Neutrophil (primary cell): ENCODE data around the gene UBXN11.

Source experiments
- H3K27ac ChIP-seq: fragments of 200-600 bp; sonication (generic); 2 replicates; pipeline ENCODE4 v1.5.1; 2016; ENCODE audit warnings: mild to moderate bottlenecking, moderate library complexity
- H3K27me3 ChIP-seq: fragments of 200-600 bp; sonication (generic); 2 replicates; pipeline ENCODE4 v1.6.0; 2016; ENCODE audit warnings: mild to moderate bottlenecking
- H3K36me3 ChIP-seq: fragments of 200-600 bp; sonication (generic); 2 replicates; pipeline ENCODE4 v1.5.1; 2017
- H3K4me1 ChIP-seq, 2 experiments: fragments of 200-600 bp in 1 of 2; sonication (generic) in 1 of 2; 1 replicate in 1 of 2; 2 replicates in 1 of 2; pipeline versions ENCODE4 v1.5.1 to v1.6.1; 2013 to 2016; ENCODE audit warnings: low read depth in 1 of 2, low read length in 1 of 2, mild to moderate bottlenecking in 1 of 2, moderate library complexity in 1 of 2; ENCODE audit not compliant: control insufficient read depth in 1 of 2, insufficient read depth in 1 of 2
- H3K4me3 ChIP-seq, 2 experiments: fragments of 200-600 bp in 1 of 2; sonication (generic) in 1 of 2; 1 replicate in 1 of 2; 2 replicates in 1 of 2; pipeline ENCODE4 v1.5.1; 2013 to 2016; ENCODE audit warnings: low read depth in 1 of 2, low read length in 1 of 2, mild to moderate bottlenecking in 1 of 2, moderate library complexity in 1 of 2
- H3K9me3 ChIP-seq: fragments of 200-600 bp; sonication (generic); 2 replicates; pipeline ENCODE4 v1.5.1; 2016
- CTCF ChIP-seq: fragments of 200-600 bp; sonication (generic); IDR thresholded peaks from 2 replicates; pipeline ENCODE4 v1.5.1; 2016; ENCODE audit warnings: antibody characterized with exemption

Gene UBXN11

GRCh38 chr1:26350343-26350700 lies 43.9 kb upstream of the UBXN11 start:
- Histone ChIP-seq H3K9me3 (no peaks in the 10 kb centered on the region), H3K36me3 (no peaks in the 10 kb centered on the region), H3K27ac (no peak overlapping the region), H3K27me3 (peaks cover 4% of the 10 kb centered on the region), H3K4me1 (peaks cover 0 to 5% of the 10 kb centered on the region in 2 experiments), H3K4me3 (no peak overlapping the region)
- no peak for TF ChIP-seq CTCF

GRCh38 chr1:26349877-26350244 lies 43.4 kb upstream of the UBXN11 start:
- Histone ChIP-seq H3K4me3 (no peak overlapping the region), H3K4me1 (peaks cover 0 to 5% of the 10 kb centered on the region in 2 experiments), H3K27ac (no peak overlapping the region), H3K27me3 (no peaks in the 10 kb centered on the region), H3K9me3 (no peaks in the 10 kb centered on the region), H3K36me3 (no peaks in the 10 kb centered on the region)
- no peak for TF ChIP-seq CTCF

- no peaks in the 10 kb centered on the region for H3K9me3 ChIP-seq
- no peaks in the 10 kb centered on the region for H3K27me3 ChIP-seq
- no peak overlapping the region for H3K4me3 ChIP-seq
- H3K4me1 ChIP-seq = peaks cover 0 to 5% of the 10 kb centered on the region in 2 experiments
- no peak for TF ChIP-seq CTCF
- H3K36me3 ChIP-seq = no peaks in the 10 kb centered on the region
- no peak overlapping the region for H3K27ac ChIP-seq
These were observed 42.9 kb upstream of the UBXN11 start for GRCh38 chr1:26349188-26349876.

DNA sequence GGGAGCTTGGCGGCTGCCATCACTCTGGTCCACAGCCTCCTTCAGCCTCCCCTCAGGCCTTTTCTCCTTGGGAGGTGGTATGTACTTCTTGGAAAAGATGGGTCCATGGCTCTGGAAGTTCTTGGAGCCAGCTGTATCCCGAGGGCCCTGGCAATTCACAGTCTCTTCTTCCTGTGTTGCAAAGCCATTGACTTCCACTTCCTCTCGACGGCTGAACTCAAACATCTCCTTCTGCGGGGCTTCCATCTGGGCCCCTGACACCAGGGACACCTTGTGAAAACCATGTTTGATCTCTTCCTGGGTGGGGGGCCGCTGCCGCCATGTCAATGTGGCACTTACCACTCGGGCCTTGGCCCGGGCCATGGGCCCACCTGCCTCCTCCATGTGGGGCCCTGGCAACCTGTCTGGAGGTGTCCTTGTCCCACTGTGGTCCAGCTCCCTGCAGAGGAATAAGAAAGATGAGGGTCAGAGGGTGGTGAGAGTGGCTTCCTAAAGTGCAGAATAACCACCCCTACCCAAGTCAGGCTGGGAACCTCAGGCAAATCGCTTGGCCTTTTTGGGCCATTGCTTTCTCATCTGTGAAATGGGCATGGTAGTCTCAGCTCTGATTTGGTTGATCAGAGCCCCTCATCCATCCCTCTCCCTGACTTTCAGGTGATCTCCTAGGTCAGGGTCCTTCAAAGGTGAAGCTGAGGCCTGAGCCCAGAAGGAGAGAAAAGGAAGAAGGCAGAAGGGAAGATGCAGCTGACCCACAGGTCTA lies 40.0 kb upstream of the UBXN11 start:
- Histone ChIP-seq H3K27ac (no peak overlapping the region), H3K9me3 (no peaks in the 10 kb centered on the region), H3K27me3 (peaks cover 14% of the 10 kb centered on the region), H3K4me3 (no peak overlapping the region), H3K36me3 (no peaks in the 10 kb centered on the region), H3K4me1 (peaks cover 0 to 5% of the 10 kb centered on the region in 2 experiments)
- TF ChIP-seq CTCF = no peak

DNA sequence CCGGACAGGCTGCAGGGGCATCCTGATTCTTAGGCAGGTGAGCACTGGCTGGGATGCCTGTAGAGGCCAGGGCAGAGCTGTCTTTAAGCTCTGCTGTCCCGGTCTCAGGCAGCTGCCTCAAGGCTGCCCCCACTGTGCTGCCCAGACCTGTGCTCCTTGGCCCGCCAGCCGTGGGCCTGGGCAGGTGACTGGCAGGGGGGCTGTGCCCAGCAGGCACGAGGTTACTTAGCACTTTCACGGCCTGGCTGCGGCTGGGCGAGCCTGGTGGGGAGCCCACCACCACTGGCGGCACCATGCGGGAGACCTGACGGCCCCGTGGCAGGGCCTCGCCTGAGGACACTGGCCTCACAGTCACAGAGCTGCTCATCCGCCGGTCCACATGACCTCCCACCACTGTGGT lies 39.3 kb upstream of the UBXN11 start:
- no peak overlapping the region for H3K4me3 ChIP-seq
- no peak for TF ChIP-seq CTCF
- H3K36me3 ChIP-seq = no peaks in the 10 kb centered on the region
- H3K27me3 ChIP-seq = peaks cover 14% of the 10 kb centered on the region
- H3K9me3 ChIP-seq = no peaks in the 10 kb centered on the region
- peaks cover 0 to 5% of the 10 kb centered on the region in 2 experiments for H3K4me1 ChIP-seq
- no peak overlapping the region for H3K27ac ChIP-seq
